Measurements from ENCODE around the gene IQGAP2.

Gene IQGAP2

GRCh38 chr5:76488969-76489368 lies 85.9 kb downstream of the IQGAP2 start:
- Histone ChIP-seq H3K36me3 (ENCODE audit: low read length) (no peaks in the 10 kb centered on the region), H2AFZ (ENCODE audit: low read depth, low read length, severe bottlenecking) (no peak overlapping the region), H3K4me3 (ENCODE audit: insufficient read depth, low read length, poor library complexity, severe bottlenecking) (no peak overlapping the region), H3K79me2 (ENCODE audit: insufficient read depth, low read length) (no peaks in the 10 kb centered on the region), H3K9me2 (replicated peaks; ENCODE audit: insufficient read depth, low read length) (no peaks in the 10 kb centered on the region), H3K4me2 (ENCODE audit: low read depth, low read length, poor library complexity, severe bottlenecking) (no peak overlapping the region), H3K27ac (ENCODE audit: low read depth, low read length) (no peak overlapping the region), H4K20me1 (ENCODE audit: low read depth, low read length) (no peaks in the 10 kb centered on the region), H3K27me3 (ENCODE audit: low read length) (no peaks in the 10 kb centered on the region), H3F3A (ENCODE audit: insufficient read depth) (no peaks in the 10 kb centered on the region), H3K9me3 (ENCODE audit: insufficient read depth, low read length) (no peaks in the 10 kb centered on the region), H3K9ac (ENCODE audit: low read length) (no peak overlapping the region)
- no peak for TF ChIP-seq EZH2phosphoT487 (conservative IDR thresholded peaks at IDR 0.05; ENCODE audit: low read length)
- TF ChIP-seq CTCF (IDR thresholded peaks at IDR 0.05; ENCODE audit: insufficient read depth, low read length, poor library complexity, severe bottlenecking): no peak

- Histone ChIP-seq H4K20me1 (ENCODE audit: low read depth, low read length) (no peaks in the 10 kb centered on the region), H3K9me3 (ENCODE audit: insufficient read depth, low read length) (no peaks in the 10 kb centered on the region), H3K4me2 (ENCODE audit: low read depth, low read length, poor library complexity, severe bottlenecking) (no peak overlapping the region), H3K79me2 (ENCODE audit: insufficient read depth, low read length) (no peaks in the 10 kb centered on the region), H3K9me2 (replicated peaks; ENCODE audit: insufficient read depth, low read length) (no peaks in the 10 kb centered on the region), H3K4me3 (ENCODE audit: insufficient read depth, low read length, poor library complexity, severe bottlenecking) (no peak overlapping the region), H3F3A (ENCODE audit: insufficient read depth) (no peaks in the 10 kb centered on the region), H3K36me3 (ENCODE audit: low read length) (no peaks in the 10 kb centered on the region), H2AFZ (ENCODE audit: low read depth, low read length, severe bottlenecking) (no peak overlapping the region), H3K27me3 (ENCODE audit: low read length) (no peaks in the 10 kb centered on the region), H3K27ac (ENCODE audit: low read depth, low read length) (no peak overlapping the region), H3K9ac (ENCODE audit: low read length) (no peak overlapping the region)
- TF ChIP-seq CTCF (IDR thresholded peaks at IDR 0.05; ENCODE audit: insufficient read depth, low read length, poor library complexity, severe bottlenecking): no peak
- TF ChIP-seq EZH2phosphoT487 (conservative IDR thresholded peaks at IDR 0.05; ENCODE audit: low read length): no peak
Measured at GRCh38 chr5:76489877-76490688, 87.0 kb downstream of the IQGAP2 start.

GRCh38 chr5:76490960-76491359 lies 87.9 kb downstream of the IQGAP2 start:
- Histone ChIP-seq H3K9me2 (replicated peaks; ENCODE audit: insufficient read depth, low read length) (no peaks in the 10 kb centered on the region), H3F3A (ENCODE audit: insufficient read depth) (no peaks in the 10 kb centered on the region), H3K27ac (ENCODE audit: low read depth, low read length) (no peak overlapping the region), H3K9me3 (ENCODE audit: insufficient read depth, low read length) (no peaks in the 10 kb centered on the region), H4K20me1 (ENCODE audit: low read depth, low read length) (no peaks in the 10 kb centered on the region), H3K79me2 (ENCODE audit: insufficient read depth, low read length) (no peaks in the 10 kb centered on the region), H3K4me2 (ENCODE audit: low read depth, low read length, poor library complexity, severe bottlenecking) (no peak overlapping the region), H3K4me3 (ENCODE audit: insufficient read depth, low read length, poor library complexity, severe bottlenecking) (no peak overlapping the region), H3K9ac (ENCODE audit: low read length) (no peak overlapping the region), H3K36me3 (ENCODE audit: low read length) (no peaks in the 10 kb centered on the region), H3K27me3 (ENCODE audit: low read length) (no peaks in the 10 kb centered on the region), H2AFZ (ENCODE audit: low read depth, low read length, severe bottlenecking) (no peak overlapping the region)
- TF ChIP-seq EZH2phosphoT487 (conservative IDR thresholded peaks at IDR 0.05; ENCODE audit: low read length) (no peak), CTCF (IDR thresholded peaks at IDR 0.05; ENCODE audit: insufficient read depth, low read length, poor library complexity, severe bottlenecking) (no peak)

Data from SU-DHL-6 (cell line).